ENCODE results near the gene GUCA2A. TPM values are rescaled to one million over a fixed set of nuclear protein-coding genes. Genes with fewer than 3 reads are reported as not detected.

Gene GUCA2A
- total RNA-seq, 1 donor from 2014 or later: not detected

GRCh38 chr1:42198251-42198650 is 33.7 kb upstream of the GUCA2A start:
- H3K4me3 ChIP-seq (ENCODE audit: low read depth, low read length): no peak overlapping the region
- TF ChIP-seq, protein P1, sequence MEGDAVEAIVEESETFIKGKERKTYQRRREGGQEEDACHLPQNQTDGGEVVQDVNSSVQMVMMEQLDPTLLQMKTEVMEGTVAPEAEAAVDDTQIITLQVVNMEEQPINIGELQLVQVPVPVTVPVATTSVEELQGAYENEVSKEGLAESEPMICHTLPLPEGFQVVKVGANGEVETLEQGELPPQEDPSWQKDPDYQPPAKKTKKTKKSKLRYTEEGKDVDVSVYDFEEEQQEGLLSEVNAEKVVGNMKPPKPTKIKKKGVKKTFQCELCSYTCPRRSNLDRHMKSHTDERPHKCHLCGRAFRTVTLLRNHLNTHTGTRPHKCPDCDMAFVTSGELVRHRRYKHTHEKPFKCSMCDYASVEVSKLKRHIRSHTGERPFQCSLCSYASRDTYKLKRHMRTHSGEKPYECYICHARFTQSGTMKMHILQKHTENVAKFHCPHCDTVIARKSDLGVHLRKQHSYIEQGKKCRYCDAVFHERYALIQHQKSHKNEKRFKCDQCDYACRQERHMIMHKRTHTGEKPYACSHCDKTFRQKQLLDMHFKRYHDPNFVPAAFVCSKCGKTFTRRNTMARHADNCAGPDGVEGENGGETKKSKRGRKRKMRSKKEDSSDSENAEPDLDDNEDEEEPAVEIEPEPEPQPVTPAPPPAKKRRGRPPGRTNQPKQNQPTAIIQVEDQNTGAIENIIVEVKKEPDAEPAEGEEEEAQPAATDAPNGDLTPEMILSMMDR (conservative IDR thresholded peaks at IDR 0.05; ENCODE audit: low read depth, low read length): no peak
- DNase-seq (ENCODE audit: low read depth): no peak

DNA sequence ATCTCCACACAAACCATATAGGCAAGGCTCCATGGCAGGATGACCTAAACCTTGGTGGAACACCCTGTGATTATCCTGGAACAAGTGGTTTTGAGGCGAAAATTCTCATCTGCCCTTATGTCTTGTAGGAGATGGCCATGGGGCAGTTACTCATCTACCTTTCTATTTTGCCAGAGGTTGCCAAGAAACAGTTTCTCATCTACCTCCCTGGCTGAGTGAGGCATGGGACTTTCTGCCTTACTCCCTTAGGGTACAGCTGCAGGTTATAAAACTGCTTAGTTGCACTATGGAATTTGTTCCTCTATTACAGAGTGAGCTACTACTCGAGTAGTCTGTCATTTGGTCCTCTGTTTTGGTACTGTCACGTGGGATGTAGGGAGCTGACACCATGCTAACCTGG is 31.3 kb upstream of the GUCA2A start:
- TF ChIP-seq, protein P1 (conservative IDR thresholded peaks at IDR 0.05; ENCODE audit: low read depth, low read length): no peak
- no peak overlapping the region for H3K4me3 ChIP-seq (ENCODE audit: low read depth, low read length)
- no peak for DNase-seq (ENCODE audit: low read depth)

GRCh38 chr1:42192106-42192505 is 27.6 kb upstream of the GUCA2A start:
- TF ChIP-seq, protein P1 (conservative IDR thresholded peaks at IDR 0.05; ENCODE audit: low read depth, low read length): no peak
- H3K4me3 ChIP-seq (ENCODE audit: low read depth, low read length): no peak overlapping the region
- no peak for DNase-seq (ENCODE audit: low read depth)

GRCh38 chr1:42191319-42191718 is 26.8 kb upstream of the GUCA2A start:
- no peak overlapping the region for H3K4me3 ChIP-seq (ENCODE audit: low read depth, low read length)
- no peak for DNase-seq (ENCODE audit: low read depth)
- TF ChIP-seq, protein P1 (conservative IDR thresholded peaks at IDR 0.05; ENCODE audit: low read depth, low read length): no peak

- no peak overlapping the region for H3K4me3 ChIP-seq (ENCODE audit: low read depth, low read length)
- TF ChIP-seq, protein P1 (conservative IDR thresholded peaks at IDR 0.05; ENCODE audit: low read depth, low read length): no peak
- DNase-seq (ENCODE audit: low read depth): no peak
These were observed 25.6 kb upstream of the GUCA2A start for GRCh38 chr1:42189931-42190853.

DNA sequence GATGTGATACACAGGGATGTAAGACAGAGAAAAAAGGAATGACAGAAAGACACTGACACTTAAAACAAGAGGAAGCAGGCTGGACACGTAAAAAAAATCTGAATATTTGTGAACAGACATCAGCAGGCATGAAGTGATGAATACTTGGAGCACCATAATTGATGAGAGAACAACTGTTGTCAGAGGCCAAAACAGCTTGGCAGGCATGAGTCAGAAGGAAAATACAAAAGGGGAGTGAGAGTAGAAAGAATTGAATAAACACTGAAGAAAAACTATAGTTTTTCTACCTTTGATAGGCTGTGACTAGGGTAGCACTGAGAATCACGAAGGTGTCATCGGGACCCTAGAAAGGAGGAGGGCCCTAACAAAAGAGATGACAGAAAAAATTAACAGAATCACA is 21.6 kb upstream of the GUCA2A start:
- H3K4me3 ChIP-seq (ENCODE audit: low read depth, low read length): no peak overlapping the region
- no peak for DNase-seq (ENCODE audit: low read depth)
- TF ChIP-seq, protein P1 (conservative IDR thresholded peaks at IDR 0.05; ENCODE audit: low read depth, low read length): no peak

- H3K4me3 ChIP-seq (ENCODE audit: low read depth, low read length): no peak overlapping the region
- TF ChIP-seq, protein P1 (conservative IDR thresholded peaks at IDR 0.05; ENCODE audit: low read depth, low read length): no peak
- DNase-seq (ENCODE audit: low read depth): no peak
These were observed 20.1 kb upstream of the GUCA2A start for GRCh38 chr1:42184616-42185015.
